ENCODE measurements around the gene TRAPPC3L.

Gene TRAPPC3L

GRCh38 chr6:116556814-116557415 lies 11.4 kb upstream of the TRAPPC3L start:
- no peak for DNase-seq

- DNase-seq: no peak
These were observed 10.6 kb upstream of the TRAPPC3L start for GRCh38 chr6:116556065-116556464.

DNA sequence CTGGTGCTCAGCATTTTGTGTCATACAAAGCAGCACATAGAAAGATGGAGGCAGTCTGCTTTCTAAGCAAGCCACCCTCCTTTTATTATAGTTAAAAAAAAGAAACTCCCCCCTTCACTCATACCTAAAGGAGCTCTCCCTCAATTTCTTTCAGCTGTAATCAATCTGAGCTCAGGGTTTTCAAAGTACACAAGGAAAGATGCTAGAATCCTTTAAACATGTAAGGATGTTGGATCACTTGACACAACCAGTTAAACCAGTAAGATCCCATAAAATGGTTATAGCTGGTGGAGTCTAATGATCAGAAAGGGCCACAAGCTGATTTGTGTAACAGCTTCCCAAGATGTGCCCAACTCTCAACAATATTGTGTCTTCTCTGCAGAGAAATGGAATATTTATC lies 8.0 kb upstream of the TRAPPC3L start, which contains the start of gene CALHM4:
Gene CALHM4 (plus strand): TSS at position 301 of the 400 bp plus-strand sequence. CDS start 43 bp downstream, at position 344.
- DNase-seq: no peak

DNA sequence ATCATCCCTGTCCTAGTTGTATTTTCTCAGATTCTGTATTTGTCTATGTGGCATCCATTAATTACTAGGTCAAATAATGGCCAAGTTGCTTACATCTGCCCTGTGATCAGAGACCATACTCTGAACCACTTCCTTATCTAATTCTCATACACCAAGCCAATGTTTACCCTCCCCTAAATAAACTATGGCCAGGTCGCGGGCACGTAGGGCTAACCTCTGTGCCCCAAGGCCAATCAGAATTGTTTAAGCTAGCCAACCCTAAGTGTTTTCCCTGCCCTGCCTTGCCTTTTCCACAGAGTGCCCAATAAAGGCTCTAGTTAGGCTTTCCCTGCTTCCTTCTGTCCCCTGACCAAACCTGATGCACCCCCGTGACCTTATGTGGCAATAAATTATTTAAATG lies 5.3 kb upstream of the TRAPPC3L start:
- no peak for DNase-seq

DNA sequence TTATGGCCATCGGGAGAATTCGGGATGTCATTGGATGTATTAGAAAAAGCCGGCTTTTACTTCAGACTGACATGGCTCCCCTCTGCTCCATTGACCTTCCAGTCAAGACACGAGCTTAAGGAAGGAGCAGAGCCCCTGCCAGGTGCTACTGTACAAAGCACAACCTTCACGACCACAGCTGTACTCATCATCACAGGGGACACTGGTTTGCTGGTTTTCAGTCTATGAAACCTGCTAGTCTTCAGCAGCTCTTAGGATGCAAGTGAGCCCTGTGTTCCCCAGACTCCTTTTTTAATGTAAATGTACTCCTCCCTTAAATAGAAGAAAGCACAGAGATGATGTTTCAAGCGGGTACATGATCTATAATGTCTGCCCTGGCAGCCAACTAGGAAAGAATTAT lies 1.9 kb upstream of the TRAPPC3L start:
- DNase-seq: no peak

DNA sequence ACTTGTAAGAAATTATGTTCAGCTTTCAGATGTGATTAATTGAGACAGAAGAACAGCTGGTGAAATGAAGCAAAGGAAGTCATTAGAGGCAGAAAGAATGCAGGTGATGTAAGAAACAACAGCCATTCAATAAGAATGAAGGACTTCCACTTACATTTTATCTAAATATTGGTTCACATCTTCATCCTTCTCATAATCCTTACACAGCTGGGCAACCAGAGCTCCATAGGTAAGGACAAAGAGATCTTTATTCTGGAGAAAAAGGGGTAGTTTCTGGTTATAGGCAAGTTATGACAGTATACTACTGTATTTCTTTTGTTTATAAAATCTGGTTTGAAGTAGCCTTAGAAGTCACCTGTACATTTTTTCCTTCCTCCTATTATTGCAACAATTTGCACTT lies 2.3 kb downstream of the TRAPPC3L start:
- no peak for DNase-seq

- no peak for DNase-seq
These were observed 3.1 kb downstream of the TRAPPC3L start for GRCh38 chr6:116542426-116542825.

GRCh38 chr6:116536216-116536621 lies 9.3 kb downstream of the TRAPPC3L start:
- peak; percentile 71 for DNase-seq

GRCh38 chr6:116535109-116535508 lies 10.4 kb downstream of the TRAPPC3L start:
- DNase-seq: no peak

- no peak for DNase-seq
These were observed 12.1 kb downstream of the TRAPPC3L start for GRCh38 chr6:116533233-116533957.

GRCh38 chr6:116531675-116532570 lies 13.6 kb downstream of the TRAPPC3L start:
- DNase-seq: peak; percentile 74

GRCh38 chr6:116530436-116530835 lies 15.0 kb downstream of the TRAPPC3L start:
- DNase-seq: no peak

GRCh38 chr6:116529466-116530290 lies 15.8 kb downstream of the TRAPPC3L start:
- no peak for DNase-seq

DNA sequence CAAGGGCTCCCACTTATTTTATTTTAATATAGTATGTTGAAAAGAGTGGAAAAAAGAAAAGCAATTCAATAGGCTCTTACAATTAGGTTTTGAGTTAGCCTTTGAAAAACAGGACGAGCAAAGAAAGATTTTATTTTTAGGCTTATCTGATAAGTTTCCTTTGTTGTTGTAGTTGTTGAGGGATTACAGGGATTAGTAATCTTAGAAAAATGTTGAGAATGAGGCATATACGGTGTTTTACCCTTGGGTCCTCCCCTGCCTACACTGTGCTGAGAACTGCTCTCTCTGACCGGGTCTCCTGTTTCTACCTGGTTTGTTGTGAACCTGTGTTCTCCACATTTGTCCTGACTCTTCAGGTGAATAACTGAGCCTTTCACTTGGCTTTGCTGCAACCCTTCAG lies 16.7 kb downstream of the TRAPPC3L start:
- no peak for DNase-seq

- DNase-seq: no peak
These were observed 17.4 kb downstream of the TRAPPC3L start for GRCh38 chr6:116528133-116528532.

DNA sequence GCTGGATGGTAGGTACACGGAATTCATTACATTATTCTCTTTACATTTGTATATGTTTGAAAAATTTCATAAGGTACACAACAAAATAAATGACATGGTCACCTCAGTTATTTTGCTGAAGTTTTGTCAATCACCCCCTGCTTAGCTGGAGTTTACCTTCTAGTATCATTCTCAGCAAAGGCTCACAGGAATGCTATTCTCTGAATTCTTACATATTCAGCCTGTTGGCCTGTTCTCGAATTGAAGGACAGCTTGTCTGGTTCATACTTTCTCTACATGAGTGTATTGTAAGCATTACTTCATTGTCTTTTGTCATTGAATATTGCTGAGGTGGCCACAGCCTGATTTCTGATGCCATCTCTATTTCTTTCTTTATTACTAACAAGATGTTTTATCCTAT lies 21.2 kb downstream of the TRAPPC3L start:
- no peak for DNase-seq

GRCh38 chr6:116522896-116523295 lies 22.6 kb downstream of the TRAPPC3L start:
- DNase-seq: no peak

DNA sequence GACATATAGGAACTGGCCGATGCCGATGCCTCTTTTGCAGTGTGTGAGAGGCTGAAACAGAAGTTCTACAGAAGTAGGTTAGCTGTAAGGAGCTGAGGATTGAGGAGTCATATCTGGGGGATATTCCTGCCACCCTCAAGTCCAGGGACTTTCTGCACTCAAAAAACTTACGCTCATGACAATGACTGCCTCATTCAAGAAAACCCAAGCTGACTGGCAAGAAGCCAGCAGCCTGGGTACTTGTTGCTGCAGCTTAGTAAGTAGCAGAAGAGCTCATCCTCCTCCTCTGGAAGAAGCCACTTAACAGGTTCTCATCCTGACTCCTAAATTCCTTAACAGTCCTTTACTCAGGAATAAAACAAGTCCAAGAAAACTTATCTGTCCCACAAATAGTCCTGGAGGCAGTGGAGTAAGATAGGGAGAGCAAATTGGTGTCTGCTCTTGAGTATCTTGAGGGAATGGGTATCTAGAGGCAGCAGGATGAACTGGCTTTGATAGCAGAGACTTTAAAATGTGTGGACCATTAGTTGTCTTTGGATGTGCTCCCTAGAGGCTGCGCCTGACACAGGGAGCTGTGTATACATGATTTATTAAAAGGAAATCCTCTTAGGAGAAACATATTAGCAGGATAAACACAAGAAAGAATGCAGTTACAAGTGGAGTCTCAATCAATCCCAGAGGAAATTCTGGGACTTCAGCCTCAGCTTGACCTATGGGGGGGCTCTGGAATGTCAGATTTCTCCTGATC lies 26.7 kb downstream of the TRAPPC3L start:
- no peak for DNase-seq

GRCh38 chr6:116515141-116515540 lies 30.3 kb downstream of the TRAPPC3L start:
- no peak for DNase-seq

GRCh38 chr6:116514111-116514510 lies 31.4 kb downstream of the TRAPPC3L start:
- DNase-seq: no peak

DNA sequence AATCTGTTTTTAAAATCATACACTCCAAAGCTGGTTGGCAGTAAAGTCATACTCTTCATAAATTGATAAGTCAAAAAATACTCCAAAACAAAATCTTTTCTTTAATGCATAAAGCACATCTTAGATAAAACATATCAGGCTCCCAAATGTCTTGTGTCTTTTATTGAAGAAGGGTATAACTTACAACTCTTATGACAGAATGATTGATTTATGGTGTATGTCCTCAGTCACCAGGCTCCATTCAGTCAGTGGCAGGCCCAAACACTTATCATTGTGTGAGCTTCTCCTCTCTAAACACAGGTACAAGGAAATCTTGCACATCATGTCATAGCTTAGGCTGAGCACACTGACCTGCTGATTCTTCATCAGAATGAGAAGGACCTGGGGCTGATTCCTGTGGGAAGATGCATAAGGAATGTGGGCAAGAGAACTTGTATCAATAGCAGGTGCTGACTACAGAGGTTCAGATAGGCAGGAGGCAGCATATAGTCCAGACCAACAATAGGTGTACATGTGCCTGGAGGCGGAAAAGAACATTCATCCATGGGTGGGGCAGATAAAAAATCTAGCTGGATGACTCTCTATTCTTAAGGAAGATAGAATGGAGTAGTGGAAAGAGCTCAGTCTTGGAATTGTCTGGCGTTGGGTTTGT lies 32.1 kb downstream of the TRAPPC3L start:
- no peak for DNase-seq

All from CD4-positive, alpha-beta T cell treated with Interleukin-17A for 1 hour (primary cell).